Esophagus muscularis mucosa (tissue), 4 donors: ENCODE data around the gene CACHD1.

ENCODE experiments used
- EP300 ChIP-seq: sonication (generic); formaldehyde crosslinking; IDR thresholded peaks from one replicate; pipeline ENCODE4 v1.6.1; 2017; ENCODE audit warnings: antibody characterized with exemption
- POLR2A ChIP-seq: fragments of 450-650 bp; IDR thresholded peaks from one replicate; pipeline ENCODE4 v1.6.1; 2017; ENCODE audit warnings: antibody characterized with exemption, moderate library complexity, mild to moderate bottlenecking, low read depth
- POLR2AphosphoS5 ChIP-seq, 2 donors: sonication (generic); formaldehyde crosslinking; IDR thresholded peaks; one replicate each; pipeline ENCODE4 v1.6.1; 2017; ENCODE audit warnings: antibody characterized with exemption in 2 of 2
- TF ChIP-seq, protein P1 (sequence below), 3 experiments: fragments of 200-600 bp in 2 of 3; fragments of 450-650 bp in 1 of 3; sonication (generic) in 2 of 3; IDR thresholded peaks; one replicate each; pipeline ENCODE4 v1.5.1; 2017 to 2019; ENCODE audit warnings: antibody characterized with exemption in 3 of 3, mild to moderate bottlenecking in 2 of 3, moderate library complexity in 1 of 3

DNA sequence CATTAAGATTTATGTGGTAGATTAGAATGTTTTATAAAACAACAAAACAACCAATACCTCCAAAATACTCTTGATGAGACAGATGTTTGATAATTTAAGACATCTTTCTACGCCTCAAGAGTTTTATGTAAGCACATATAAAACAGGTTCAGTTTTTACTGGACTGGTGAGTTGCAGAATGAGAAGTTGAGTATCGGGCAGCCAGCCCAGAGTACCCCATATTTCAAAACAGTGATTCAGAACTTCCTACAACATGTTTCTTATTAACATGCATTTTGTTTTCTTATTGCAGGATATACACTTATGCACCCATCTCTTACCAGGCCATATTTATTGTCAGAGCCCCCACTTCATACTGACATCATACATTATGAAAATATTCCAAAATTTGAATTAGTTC lies 183.5 kb downstream of the CACHD1 start:
- no peak for TF ChIP-seq POLR2A
- TF ChIP-seq EP300, result no peak
- TF ChIP-seq, protein P1, sequence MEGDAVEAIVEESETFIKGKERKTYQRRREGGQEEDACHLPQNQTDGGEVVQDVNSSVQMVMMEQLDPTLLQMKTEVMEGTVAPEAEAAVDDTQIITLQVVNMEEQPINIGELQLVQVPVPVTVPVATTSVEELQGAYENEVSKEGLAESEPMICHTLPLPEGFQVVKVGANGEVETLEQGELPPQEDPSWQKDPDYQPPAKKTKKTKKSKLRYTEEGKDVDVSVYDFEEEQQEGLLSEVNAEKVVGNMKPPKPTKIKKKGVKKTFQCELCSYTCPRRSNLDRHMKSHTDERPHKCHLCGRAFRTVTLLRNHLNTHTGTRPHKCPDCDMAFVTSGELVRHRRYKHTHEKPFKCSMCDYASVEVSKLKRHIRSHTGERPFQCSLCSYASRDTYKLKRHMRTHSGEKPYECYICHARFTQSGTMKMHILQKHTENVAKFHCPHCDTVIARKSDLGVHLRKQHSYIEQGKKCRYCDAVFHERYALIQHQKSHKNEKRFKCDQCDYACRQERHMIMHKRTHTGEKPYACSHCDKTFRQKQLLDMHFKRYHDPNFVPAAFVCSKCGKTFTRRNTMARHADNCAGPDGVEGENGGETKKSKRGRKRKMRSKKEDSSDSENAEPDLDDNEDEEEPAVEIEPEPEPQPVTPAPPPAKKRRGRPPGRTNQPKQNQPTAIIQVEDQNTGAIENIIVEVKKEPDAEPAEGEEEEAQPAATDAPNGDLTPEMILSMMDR (IDR thresholded peaks at IDR 0.05), result no peak
- no peak for TF ChIP-seq POLR2AphosphoS5 (IDR thresholded peaks at IDR 0.05)
